Measurements from ENCODE around the gene LRG1. TPM values are rescaled to one million over a fixed set of nuclear protein-coding genes. Genes with fewer than 3 reads are reported as not detected.

The LRG1 gene
- total and polyA plus RNA-seq, 2 donors from 2014 or later, result 2.2 to 26.4 TPM

GRCh38 chr19:4488496-4488895, 51.3 kb downstream of the LRG1 start:
- Histone ChIP-seq H3K36me3 (ENCODE audit: control insufficient read depth in 2 of 3, insufficient read depth in 3 of 3, low read length in 3 of 3) (peaks cover 7 to 19% (median 13%) of the 10 kb centered on the region in 3 donors), H3K9me3 (ENCODE audit: control insufficient read depth in 2 of 3, insufficient read depth in 1 of 3, low read length in 3 of 3) (peaks cover 0 to 3% (median 0%) of the 10 kb centered on the region in 3 donors), H3K4me3 (ENCODE audit: low read length in 3 of 3) (no peak overlapping the region), H3K27ac (ENCODE audit: low read depth in 2 of 2, low read length in 2 of 2) (no peak overlapping the region), H3K27me3 (ENCODE audit: control insufficient read depth, insufficient read depth, low read length) (no peaks in the 10 kb centered on the region), H3K9ac (ENCODE audit: low read length in 3 of 3) (no peak overlapping the region), H3K4me1 (ENCODE audit: control insufficient read depth in 2 of 3, insufficient read depth in 2 of 3, low read depth in 1 of 3, low read length in 3 of 3) (peaks cover 0 to 3% (median 0%) of the 10 kb centered on the region in 3 donors)
- no peak for DNase-seq
- intact Hi-C loops (cut with DNase I), result no loop called here
- TF ChIP-seq CTCF (IDR thresholded peaks at IDR 0.05; ENCODE audit: borderline replicate concordance, extremely low read depth, insufficient read depth), result no peak
- no peak for FAIRE-seq

- Histone ChIP-seq H3K4me1 (ENCODE audit: control insufficient read depth in 2 of 3, insufficient read depth in 2 of 3, low read depth in 1 of 3, low read length in 3 of 3) (peaks cover 0 to 3% (median 0%) of the 10 kb centered on the region in 3 donors), H3K27ac (ENCODE audit: low read depth in 2 of 2, low read length in 2 of 2) (no peak overlapping the region), H3K9me3 (ENCODE audit: control insufficient read depth in 2 of 3, insufficient read depth in 1 of 3, low read length in 3 of 3) (peaks cover 0 to 3% (median 0%) of the 10 kb centered on the region in 3 donors), H3K36me3 (ENCODE audit: control insufficient read depth in 2 of 3, insufficient read depth in 3 of 3, low read length in 3 of 3) (peaks cover 7 to 12% (median 7%) of the 10 kb centered on the region in 3 donors), H3K9ac (ENCODE audit: low read length in 3 of 3) (no peak overlapping the region), H3K27me3 (ENCODE audit: control insufficient read depth, insufficient read depth, low read length) (no peaks in the 10 kb centered on the region), H3K4me3 (ENCODE audit: low read length in 3 of 3) (no peak overlapping the region)
- intact Hi-C loops (cut with DNase I), result no loop called here
- FAIRE-seq (no peak), DNase-seq (no peak)
- no peak for TF ChIP-seq CTCF (IDR thresholded peaks at IDR 0.05; ENCODE audit: borderline replicate concordance, extremely low read depth, insufficient read depth)
Observed at GRCh38 chr19:4487572-4487971, 52.3 kb downstream of the LRG1 start.

Other genes starting within 250 kb of the LRG1 start
- gene TMIGD2, start 237.6 kb downstream of the LRG1 start, total RNA-seq, result 0.47 TPM
- gene TMIGD2, start 237.6 kb downstream of the LRG1 start, polyA plus RNA-seq (ENCODE audit: insufficient read depth, low read depth, low replicate concordance), result not detected
- gene FSD1, start 235.4 kb downstream of the LRG1 start, total RNA-seq, result 0.85 TPM
- 1.1 TPM for gene FSD1, start 235.4 kb downstream of the LRG1 start, polyA plus RNA-seq (ENCODE audit: insufficient read depth, low read depth, low replicate concordance)
- 32.3 TPM for gene STAP2, start 201.2 kb downstream of the LRG1 start, total RNA-seq
- 61.5 TPM for gene STAP2, start 201.2 kb downstream of the LRG1 start, polyA plus RNA-seq (ENCODE audit: insufficient read depth, low read depth, low replicate concordance)
- 24.1 TPM for gene MPND, start 196.5 kb downstream of the LRG1 start, total RNA-seq
- gene MPND, start 196.5 kb downstream of the LRG1 start, polyA plus RNA-seq (ENCODE audit: insufficient read depth, low read depth, low replicate concordance), result 43.5 TPM
- 52.7 TPM for gene SH3GL1, start 139.5 kb downstream of the LRG1 start, total RNA-seq
- 34.8 TPM for gene SH3GL1, start 139.5 kb downstream of the LRG1 start, polyA plus RNA-seq (ENCODE audit: insufficient read depth, low read depth, low replicate concordance)
- 10.0 TPM for gene CHAF1A, start 137.4 kb downstream of the LRG1 start, total RNA-seq
- 2.7 TPM for gene CHAF1A, start 137.4 kb downstream of the LRG1 start, polyA plus RNA-seq (ENCODE audit: insufficient read depth, low read depth, low replicate concordance)
- 110 TPM for gene UBXN6, start 82.2 kb downstream of the LRG1 start, total RNA-seq
- gene UBXN6, start 82.2 kb downstream of the LRG1 start, polyA plus RNA-seq (ENCODE audit: insufficient read depth, low read depth, low replicate concordance), result 177 TPM
- gene HDGFL2, start 67.7 kb downstream of the LRG1 start, total RNA-seq, result 37.8 TPM
- 38.8 TPM for gene HDGFL2, start 67.7 kb downstream of the LRG1 start, polyA plus RNA-seq (ENCODE audit: insufficient read depth, low read depth, low replicate concordance)
- gene PLIN4, start 21.6 kb downstream of the LRG1 start, total RNA-seq, result 2.2 TPM
- gene PLIN4, start 21.6 kb downstream of the LRG1 start, polyA plus RNA-seq (ENCODE audit: insufficient read depth, low read depth, low replicate concordance), result 1.6 TPM
- 30.7 TPM for gene PLIN5, start 4.8 kb downstream of the LRG1 start, total RNA-seq
- gene PLIN5, start 4.8 kb downstream of the LRG1 start, polyA plus RNA-seq (ENCODE audit: insufficient read depth, low read depth, low replicate concordance), result 21.2 TPM
- 17.7 TPM for gene SEMA6B, start 19.6 kb upstream of the LRG1 start, total RNA-seq
- gene SEMA6B, start 19.6 kb upstream of the LRG1 start, polyA plus RNA-seq (ENCODE audit: insufficient read depth, low read depth, low replicate concordance), result 2.6 TPM
- gene TNFAIP8L1, start 99.5 kb upstream of the LRG1 start, total RNA-seq, result 11.5 TPM
- 16.0 TPM for gene TNFAIP8L1, start 99.5 kb upstream of the LRG1 start, polyA plus RNA-seq (ENCODE audit: insufficient read depth, low read depth, low replicate concordance)
- 75.8 TPM for gene MYDGF, start 130.3 kb upstream of the LRG1 start, total RNA-seq
- 85.5 TPM for gene MYDGF, start 130.3 kb upstream of the LRG1 start, polyA plus RNA-seq (ENCODE audit: insufficient read depth, low read depth, low replicate concordance)
- 61.9 TPM for gene DPP9, start 183.8 kb upstream of the LRG1 start, total RNA-seq
- gene DPP9, start 183.8 kb upstream of the LRG1 start, polyA plus RNA-seq (ENCODE audit: insufficient read depth, low read depth, low replicate concordance), result 14.0 TPM

Measured in kidney (tissue), 14 donors.